Fibroblast of the conjunctiva (primary cell): ENCODE results near the gene GABRD.
"Not testable (repeated sequence)": the region's sequence is repeated elsewhere in the genome, so short reads cannot be mapped to it uniquely, and the experiment has no call there.

Experiments used
- DNase-seq: peaks from one replicate; pipeline ENCODE4 v3.0.0-alpha.2; 2010; ENCODE audit warnings: low read depth

GABRD gene, protein sequence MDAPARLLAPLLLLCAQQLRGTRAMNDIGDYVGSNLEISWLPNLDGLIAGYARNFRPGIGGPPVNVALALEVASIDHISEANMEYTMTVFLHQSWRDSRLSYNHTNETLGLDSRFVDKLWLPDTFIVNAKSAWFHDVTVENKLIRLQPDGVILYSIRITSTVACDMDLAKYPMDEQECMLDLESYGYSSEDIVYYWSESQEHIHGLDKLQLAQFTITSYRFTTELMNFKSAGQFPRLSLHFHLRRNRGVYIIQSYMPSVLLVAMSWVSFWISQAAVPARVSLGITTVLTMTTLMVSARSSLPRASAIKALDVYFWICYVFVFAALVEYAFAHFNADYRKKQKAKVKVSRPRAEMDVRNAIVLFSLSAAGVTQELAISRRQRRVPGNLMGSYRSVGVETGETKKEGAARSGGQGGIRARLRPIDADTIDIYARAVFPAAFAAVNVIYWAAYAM

DNA sequence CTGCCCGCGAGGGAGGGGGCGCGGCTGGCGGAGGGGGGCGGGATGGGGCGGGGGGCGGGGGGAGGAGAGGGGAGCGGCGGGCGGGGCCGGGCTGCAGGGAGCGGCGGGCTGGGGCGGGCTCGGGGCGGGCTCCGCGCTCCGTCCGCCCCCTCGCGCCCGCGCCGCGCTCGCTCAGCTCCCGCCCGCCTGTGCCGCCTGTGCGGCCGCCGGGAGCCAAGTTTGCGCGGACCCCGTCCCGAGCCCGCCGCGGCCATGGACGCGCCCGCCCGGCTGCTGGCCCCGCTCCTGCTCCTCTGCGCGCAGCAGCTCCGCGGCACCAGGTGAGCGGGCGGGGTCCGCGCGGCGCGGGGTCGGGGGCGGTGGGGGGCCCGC lies at the start of gene GABRD:
GABRD (plus strand) TSS at position 174 of the 372 bp plus-strand sequence; CDS start at position 253, 79 bp downstream.
- no peak for DNase-seq

DNA sequence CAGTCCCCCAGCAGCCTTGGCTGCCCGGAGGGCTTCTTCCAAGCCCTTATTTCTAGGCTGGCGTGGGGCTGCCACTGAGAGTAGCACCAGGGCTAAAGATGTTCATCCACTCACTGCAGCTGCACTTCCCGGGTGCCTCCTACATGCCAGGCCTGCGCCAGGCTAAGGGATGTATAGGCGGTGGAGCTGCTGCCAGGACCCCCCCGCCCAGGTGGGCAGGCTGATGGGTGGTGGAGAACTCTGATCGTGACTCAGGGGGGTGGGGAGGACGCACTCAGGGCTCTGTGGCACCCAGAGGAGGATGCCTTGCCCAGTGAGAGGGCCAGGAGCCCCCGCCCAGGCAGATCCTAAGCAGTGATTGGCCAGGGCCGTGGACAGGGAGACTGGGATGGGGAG lies 49.6 kb upstream of the GABRD start:
- no peak for DNase-seq

DNA sequence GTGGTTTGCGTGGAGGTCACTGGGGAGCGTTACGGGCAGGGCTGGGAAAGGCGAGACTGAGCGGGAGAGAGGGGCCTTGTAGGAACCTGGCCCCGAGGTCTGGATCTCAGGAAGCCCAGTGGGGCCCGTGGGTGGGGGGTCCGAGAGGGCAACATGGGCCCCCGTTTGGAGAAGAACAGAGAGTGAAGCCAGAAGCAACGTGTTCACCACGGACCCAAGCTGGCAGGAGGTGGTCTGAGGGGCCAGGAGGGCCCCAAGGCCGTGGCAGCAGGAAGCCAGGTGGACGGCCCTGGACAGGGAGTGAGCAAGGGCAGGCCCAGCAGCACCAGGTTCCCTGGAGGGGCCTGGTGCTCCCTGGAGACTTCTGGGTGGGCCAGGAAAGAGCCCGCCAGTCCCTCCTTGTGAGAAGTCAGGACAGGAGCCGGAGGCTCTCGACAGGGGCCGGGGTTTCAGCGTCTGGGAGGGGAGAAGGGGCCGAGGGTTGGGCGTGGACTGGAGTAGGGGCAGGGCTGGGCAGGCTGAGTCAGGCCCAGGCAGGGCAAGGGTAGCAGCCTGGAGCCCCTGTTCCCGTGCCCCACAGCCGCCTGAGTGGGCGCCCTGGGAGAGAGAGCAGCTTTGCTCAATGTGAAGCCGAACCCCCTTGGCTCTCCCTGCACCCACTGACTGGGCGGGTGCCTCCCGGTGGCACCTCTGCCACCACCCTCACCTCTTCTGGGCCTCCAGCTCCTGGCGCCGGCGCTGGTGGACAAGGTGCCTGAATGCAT lies 49.0 kb upstream of the GABRD start:
- no peak for DNase-seq

DNA sequence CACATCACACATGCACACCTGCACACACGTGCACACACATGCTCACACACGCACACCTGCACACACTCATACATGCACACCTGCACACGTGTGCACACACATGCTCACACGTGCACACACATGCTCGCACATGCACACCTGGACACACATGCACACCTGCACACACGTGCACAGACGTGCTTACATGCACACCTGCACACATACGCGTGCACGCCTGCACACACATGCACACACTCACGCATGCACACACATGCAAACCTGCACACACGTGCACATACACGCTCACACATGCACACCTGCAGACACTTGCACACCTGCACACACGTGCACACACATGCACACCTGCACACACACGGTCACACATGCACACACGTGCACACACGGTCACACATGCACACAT lies 48.1 kb upstream of the GABRD start:
- no peak for DNase-seq

DNA sequence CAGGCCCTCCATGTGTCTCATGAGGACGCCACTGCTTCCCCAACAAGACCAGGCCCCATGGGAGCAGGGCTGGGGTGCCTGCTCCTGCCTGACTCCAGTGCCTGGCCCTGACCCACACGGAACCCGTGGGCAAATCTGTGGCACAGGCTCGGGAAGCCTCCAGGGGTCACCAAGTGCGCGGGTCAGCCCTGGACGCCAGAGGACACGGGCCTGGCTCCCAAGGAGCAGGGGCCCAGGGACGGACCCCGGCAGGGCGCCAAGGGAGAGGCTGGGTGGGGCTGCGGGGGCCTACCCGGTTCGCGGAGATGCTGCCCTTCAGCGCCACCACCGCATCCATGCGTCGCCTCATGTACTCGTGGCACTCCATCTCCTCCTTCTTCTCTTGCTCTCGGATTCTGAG lies 47.5 kb upstream of the GABRD start:
- DNase-seq, result no peak

DNA sequence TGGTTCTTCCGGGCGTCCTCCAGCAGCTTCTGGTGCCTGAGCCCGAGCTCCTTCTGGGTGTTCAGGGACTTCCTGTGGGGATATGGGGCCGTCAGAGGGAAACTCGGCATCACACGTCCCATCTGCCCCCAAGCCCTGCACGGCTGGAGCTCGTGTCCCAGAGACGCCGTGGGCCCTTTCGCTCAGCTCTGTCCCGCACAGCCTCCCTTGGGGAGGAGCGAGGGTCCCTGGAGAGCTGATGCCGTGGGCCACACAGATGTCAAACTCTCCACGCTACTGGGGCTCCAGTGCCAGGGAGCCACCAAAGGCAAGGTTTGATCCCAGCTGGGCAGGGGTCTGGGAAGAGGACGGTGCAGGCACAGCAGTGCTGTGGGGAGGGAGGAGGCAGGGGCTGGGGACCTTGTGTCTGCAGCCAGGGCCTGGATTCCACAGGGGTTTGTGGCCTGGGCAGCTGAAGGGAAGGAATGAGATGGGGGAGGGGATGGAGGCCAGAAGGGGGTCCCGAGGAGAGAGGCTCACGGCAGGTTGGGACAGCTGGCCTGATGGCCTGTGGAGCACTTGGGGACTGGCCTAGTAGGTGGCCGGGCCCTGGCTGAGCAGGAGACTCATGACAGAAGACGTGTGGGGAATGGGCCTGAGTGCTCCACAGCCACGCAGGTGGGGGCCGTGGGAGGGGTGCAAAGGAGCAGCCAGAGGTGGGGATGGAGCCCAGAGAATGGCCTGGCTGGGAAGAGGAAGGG lies 46.0 kb upstream of the GABRD start:
- no peak for DNase-seq

DNA sequence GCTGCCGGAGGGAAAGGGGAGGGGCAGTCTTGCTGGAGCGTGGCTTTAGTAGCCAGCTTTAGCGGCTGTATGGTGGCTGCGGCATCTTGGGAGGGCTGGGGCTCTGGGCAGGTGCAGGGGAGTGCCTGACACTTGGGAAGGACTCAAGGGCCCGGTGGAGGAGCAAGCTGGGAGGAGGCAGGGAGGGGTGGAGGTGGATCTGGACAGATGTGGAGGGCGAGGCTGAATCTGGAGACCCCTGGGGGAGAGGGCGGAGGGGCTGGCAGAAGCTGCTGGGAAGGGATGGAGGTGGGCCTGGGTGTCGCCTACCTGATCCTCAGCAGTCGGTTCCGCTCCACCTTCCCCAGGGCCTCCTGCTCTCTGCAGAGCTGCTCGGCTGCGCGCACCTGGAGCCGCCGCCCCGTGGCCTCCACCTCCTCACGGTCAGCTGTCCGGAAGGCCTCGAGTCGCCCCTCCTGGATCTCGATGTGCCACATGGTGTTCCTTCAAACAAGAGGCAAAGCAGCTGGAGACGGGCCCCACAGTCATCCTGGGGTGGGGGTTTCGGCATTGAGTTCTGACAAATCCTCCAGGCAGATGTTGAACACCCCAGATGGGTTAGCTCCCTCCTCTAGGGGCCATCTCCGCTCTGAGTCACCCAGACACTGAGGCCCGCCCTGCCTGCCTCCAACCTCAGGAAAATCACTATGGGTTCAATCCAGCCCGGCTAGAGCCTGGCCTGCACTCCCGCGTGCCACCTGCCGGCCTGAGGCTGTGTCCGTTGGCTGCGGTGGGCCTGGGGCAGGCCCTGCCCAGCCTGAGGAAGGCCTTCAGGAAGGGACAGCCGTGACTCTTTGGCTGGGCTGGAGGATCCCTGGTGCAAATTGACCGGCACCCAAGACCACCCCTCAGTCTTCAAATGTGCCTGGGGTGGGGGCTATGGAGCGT lies 45.2 kb upstream of the GABRD start:
- no peak for DNase-seq

DNA sequence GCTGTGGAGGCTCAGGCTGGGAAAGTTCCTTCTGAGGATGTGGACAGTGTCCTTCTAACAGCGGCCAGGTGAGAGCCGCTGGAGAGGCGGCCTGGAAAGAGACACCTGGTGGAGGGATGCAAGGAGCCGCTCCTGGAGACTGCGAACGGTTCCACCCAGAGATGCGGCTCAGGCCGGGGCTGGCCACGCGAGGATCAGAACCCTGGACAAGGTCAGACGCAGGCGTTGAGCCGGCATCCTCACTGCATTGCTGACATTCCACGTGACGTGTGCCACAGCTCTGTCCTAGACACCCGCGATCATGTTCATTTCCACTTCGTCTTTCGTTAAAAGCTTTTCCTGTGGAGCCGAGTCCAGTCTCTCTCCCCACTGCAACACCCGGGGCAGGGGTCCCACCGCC lies 44.3 kb upstream of the GABRD start:
- DNase-seq, result no peak

DNA sequence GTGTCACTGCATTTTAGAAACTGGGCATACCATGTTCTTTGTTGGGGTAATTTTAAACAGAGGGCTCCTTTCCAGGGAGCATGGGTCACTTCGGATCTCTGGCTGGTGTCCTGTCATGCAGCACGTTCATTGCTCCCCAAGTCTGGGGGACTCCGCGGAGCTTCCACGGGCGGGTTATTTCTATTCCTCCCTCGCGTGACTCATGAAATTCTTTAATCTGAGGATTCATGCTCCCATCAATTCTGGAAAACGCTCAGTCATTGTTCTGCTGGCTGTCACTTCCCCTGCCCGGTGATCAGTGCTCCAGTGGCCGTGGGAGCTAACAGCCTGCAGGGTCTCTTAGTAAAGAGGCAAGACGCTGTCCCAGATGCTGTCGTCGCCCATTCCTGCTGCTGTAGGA lies 43.6 kb upstream of the GABRD start:
- no peak for DNase-seq

DNA sequence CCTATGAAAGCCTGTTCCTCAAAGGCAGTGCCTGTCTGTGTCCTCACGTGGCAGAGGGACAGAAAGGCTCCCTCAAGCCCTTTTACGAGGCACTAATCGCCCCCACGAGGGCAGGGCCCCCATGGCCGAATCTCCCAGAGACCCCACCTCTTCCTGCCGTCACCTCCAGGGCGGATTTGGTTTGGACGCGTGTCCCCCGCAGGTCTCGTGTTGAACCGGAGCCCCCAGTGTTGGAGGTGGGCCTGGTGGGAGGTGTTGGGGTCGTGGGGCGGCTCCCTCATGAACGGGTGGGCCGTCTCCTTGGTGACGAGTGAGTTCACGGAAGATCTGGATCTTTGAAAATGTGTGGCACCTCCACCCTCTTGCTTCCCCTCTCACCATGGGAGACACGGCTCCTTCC lies 43.1 kb upstream of the GABRD start:
- DNase-seq, result no peak

DNA sequence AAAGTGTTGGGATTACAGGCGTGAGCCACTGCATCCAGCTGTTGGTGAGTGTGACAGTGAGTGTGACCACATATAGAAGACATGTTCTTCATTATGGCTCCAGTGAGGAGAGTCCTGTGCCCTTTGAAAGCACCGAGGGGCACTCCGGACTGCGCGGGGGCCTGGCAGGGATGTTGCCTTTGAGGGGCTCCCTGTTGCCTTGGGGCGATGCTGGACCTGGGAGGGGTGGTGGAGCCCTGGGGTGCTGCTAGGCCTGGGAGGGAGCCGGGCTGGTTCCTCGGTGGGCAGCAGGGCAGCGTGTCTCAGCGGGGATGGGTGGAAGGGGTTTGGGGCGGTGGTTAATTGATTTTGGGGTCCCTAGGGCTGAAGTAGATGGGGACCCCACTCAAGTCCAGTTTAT lies 41.0 kb upstream of the GABRD start:
- DNase-seq, result no peak

DNA sequence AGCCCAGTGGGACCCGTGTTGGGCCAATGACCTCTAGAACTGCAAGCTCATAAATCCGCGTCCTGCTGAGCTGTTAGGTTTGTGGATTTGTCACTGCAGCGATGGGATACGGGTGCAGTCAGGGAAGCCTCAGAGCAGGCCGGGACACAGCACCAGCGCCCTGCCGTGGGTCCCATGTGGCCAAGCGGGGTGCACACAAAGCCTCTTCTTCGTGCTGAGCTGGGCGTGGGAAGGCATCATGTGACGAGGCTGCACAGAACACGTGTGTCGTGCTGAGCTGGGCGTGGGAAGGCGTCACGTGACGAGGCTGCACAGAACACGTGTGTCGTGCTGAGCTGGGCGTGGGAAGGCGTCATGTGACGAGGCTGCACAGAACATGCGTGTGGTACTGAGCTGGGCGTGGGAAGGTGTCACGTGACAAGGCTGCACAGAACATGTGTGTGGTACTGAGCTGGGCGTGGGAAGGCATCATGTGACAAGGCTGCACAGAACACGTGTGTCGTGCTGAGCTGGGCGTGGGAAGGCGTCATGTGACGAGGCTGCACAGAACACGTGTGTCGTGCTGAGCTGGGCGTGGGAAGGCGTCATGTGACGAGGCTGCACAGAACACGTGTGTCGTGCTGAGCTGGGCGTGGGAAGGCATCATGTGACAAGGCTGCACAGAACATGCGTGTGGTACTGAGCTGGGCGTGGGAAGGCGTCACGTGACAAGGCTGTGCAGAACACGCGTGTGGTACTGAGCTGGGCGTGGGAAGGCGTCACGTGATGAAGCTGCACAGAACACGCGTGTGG lies 40.3 kb upstream of the GABRD start:
- not testable (repeated sequence) for DNase-seq

DNA sequence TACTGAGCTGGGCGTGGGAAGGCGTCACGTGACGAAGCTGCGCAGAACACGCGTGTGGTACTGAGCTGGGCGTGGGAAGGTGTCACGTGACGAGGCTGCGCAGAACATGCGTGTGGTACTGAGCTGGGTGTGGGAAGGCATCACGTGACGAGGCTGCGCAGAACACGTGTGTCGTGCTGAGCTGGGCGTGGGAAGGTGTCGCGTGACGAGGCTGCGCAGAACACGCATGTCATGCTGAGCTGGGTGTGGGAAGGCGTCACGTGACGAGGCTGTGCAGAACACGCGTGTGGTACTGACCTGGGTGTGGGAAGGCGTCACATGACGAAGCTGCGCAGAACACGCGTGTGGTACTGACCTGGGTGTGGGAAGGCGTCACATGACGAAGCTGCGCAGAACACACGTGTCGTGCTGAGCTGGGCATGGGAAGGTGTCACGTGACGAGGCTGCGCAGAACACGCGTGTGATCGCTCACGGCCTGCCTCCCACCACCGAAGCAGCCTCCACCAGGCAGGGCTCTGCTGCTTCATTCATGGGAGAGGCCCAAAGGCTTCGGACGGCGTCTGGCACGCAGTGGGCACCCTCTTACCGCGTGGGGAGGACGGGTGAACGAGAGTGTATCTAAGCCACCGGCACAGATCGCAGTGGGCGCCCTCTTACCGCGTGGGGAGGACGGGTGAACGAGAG lies 39.5 kb upstream of the GABRD start:
- DNase-seq, result no peak

DNA sequence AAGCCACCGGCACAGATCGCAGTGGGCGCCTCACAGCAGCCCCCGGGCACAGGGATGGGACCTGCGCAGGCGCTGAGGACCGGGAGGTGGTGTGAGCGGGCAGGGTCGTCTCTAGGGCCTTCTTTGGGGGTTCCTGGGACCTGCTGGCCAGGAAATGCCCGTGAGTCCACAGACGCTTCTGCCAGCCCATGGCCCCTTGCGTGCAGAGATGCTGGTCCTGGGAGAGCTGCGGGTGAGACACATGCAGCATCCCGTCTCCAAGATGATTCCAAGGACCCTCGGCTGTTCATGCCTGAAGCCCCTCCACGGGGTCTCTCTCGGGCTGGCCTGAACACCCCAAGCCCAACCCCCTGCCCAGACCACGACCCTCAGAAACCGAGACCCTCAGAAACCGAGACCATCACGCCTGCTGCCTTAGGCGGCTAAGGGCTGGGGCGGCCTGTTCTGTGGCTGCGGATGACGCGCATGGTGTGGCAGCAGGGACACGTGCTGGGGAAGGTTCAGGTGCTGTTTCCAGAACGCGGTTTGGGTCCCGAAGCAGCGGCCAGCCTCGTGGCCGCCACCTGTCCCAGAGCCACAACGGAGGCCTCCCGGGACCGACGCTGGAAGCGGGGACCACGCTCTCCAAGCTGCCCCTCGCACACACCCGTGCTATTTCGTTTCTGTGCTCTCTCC lies 38.5 kb upstream of the GABRD start:
- no peak for DNase-seq

DNA sequence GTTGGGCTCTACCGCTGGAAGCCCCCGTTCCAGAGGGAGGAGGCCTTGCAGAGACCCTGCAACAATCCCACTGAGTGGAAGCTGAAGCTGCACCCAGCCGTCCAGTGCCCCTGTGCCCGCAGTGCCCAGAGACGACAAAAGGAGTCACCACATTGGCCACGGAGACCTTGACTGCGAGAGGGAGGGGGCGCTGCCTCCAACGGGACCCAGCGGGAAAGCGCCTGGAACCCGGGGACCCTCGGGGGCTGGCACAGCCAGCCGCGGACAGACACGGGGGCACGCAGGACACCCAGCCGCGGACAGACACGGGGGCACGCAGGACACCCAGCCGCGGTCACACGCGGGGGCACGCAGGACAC lies 38.0 kb upstream of the GABRD start:
- DNase-seq, result no peak

DNA sequence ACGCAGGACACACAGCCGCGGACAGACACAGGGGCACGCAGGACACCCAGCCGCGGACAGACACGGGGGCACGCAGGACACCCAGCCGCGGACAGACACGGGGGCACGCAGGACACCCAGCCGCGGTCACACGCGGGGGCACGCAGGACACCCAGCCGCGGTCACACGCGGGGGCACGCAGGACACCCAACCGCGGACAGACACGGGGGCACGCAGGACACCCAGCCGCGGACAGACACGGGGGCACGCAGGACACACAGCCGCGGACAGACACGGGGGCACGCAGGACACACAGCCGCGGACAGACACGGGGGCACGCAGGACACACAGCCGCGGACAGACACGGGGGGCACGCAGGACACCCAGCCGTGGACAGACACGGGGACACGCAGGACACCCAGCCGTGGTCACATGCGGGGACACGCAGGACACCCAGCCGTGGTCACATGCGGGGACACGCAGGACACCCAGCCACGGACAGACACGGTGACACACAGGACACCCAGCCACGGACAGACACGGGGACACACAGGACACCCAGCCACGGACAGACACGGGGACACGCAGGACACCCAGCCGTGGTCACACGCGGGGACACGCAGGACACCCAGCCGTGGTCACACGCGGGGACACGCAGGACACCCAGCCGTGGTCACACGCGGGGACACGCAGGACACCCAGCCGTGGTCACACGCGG lies 37.4 kb upstream of the GABRD start:
- not testable (repeated sequence) for DNase-seq

DNA sequence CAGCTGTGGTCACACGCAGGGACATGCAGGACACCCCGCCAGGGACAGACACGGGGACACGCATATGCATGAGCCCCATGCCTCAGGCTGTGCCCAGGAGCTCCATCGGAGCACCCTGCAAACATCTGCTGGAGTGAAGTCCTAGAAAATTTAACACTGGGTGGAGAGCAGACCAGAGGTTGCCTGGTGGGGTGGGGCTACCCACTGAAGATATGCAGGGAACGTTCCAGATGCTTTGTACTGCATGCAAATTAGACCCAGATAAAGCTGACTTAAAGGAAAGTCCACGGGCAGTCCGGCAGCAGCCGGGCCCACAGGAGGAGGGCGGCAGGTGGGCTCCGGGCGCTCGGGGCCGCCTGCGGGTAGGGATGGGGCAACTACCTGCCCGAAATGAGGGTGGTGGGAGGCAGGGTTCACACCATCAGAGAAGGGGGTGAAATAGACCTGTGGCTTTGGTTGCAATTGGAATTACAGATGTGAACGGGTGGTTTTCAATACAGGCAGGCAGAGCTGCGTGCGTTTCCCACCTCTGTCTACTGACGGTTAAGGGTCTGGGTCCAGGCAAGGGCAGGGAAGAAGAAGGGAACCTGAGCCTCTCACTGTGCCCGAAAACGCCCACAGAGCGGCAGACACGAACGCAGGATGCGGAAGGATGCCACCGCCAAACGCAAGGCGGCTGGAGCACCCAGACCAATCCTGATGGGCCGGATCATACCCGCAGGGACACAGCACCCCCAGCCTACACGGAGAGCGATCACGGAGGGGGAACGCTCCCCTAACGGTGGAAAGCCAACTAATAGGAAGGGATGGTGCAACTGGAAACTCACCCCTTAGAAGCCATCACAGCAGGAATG lies 36.5 kb upstream of the GABRD start:
- DNase-seq, result no peak

DNA sequence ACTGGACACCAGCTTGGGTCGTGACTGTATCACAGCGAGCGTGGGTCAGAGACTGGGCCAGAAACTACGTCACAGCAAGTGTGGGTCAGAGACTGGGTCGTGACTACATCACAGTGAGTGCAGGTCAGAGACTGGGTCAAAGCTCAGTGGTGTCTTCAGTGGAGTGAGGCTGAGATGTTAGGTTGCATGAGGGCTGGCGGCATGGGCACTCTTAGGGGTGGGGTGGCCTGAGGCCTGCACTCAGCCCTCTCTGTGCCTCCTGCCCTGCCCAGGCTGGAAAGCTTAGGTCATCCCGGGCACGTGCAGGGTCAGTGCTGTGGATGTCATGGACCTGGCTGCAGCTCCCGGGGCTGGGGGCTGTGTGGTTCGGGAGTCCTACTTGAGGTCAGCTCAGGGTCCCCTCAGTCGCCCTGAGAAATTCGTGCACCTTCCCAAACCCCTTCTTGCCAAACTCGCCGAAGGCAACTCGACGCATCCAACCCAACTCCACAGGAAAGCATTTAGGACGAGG lies 34.5 kb upstream of the GABRD start:
- DNase-seq, result no peak
